ENCODE results near the gene SLC2A4RG. TPM values are rescaled to one million over a fixed set of nuclear protein-coding genes. Genes with fewer than 3 reads are reported as not detected.

SLC2A4RG gene
- total and polyA plus RNA-seq, 2 of the 13 experiments (the other 11 are each of a cell fraction or from before 2014, with no cell fraction given) = 91.4 to 95.9 TPM

GRCh38 chr20:63737945-63738686 is 1.5 kb upstream of the SLC2A4RG start (continued):
- peak; percentile 81 for TF ChIP-seq ZNF687 (CRISPR knock-in tag; IDR thresholded peaks at IDR 0.05)
- TF ChIP-seq RORA (CRISPR knock-in tag; IDR thresholded peaks at IDR 0.05) = no peak
- TF ChIP-seq, protein P1, sequence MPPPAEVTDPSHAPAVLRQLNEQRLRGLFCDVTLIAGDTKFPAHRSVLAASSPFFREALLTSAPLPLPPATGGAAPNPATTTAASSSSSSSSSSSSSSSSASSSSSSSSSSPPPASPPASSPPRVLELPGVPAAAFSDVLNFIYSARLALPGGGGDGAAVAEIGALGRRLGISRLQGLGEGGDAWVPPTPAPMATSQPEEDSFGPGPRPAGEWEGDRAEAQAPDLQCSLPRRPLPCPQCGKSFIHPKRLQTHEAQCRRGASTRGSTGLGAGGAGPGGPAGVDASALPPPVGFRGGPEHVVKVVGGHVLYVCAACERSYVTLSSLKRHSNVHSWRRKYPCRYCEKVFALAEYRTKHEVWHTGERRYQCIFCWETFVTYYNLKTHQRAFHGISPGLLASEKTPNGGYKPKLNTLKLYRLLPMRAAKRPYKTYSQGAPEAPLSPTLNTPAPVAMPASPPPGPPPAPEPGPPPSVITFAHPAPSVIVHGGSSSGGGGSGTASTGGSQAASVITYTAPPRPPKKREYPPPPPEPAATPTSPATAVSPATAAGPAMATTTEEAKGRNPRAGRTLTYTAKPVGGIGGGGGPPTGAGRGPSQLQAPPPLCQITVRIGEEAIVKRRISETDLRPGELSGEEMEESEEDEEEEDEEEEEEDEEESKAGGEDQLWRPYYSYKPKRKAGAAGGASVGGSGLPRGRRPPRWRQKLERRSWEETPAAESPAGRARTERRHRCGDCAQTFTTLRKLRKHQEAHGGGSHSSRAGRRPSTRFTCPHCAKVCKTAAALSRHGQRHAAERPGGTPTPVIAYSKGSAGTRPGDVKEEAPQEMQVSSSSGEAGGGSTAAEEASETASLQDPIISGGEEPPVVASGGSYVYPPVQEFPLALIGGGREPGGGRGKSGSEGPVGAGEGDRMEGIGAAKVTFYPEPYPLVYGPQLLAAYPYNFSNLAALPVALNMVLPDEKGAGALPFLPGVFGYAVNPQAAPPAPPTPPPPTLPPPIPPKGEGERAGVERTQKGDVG (CRISPR knock-in tag; IDR thresholded peaks at IDR 0.05; ENCODE audit: borderline replicate concordance) = peak; percentile 69
- TF ChIP-seq ZNF414 (CRISPR knock-in tag; IDR thresholded peaks at IDR 0.05) = peak; percentile 45
- peak; percentile 83 for TF ChIP-seq ZNF335 (CRISPR knock-in tag; IDR thresholded peaks at IDR 0.05)
- no peak for TF ChIP-seq ZNF720 (CRISPR knock-in tag; IDR thresholded peaks at IDR 0.05)
- TF ChIP-seq GTF3A (CRISPR knock-in tag; conservative IDR thresholded peaks at IDR 0.05) = peak; percentile 93; the same call in 1 of the 2 replicates
- peak; percentile 90 for TF ChIP-seq ZNF703 (CRISPR knock-in tag; IDR thresholded peaks at IDR 0.05; ENCODE audit: borderline replicate concordance)
- TF ChIP-seq JUND (CRISPR knock-in tag; IDR thresholded peaks at IDR 0.05) = peak; percentile 45; the same call in 1 of the 2 replicates
- peak; percentile 33 for TF ChIP-seq XRCC5 (optimal IDR thresholded peaks at IDR 0.05; ENCODE audit: low read length)
- TF ChIP-seq FOXO1 (CRISPR knock-in tag; IDR thresholded peaks at IDR 0.05) = peak; percentile 56
- no peak; the same call in 1 of the 2 replicates for TF ChIP-seq ZFP91 (CRISPR knock-in tag; IDR thresholded peaks at IDR 0.05; ENCODE audit: borderline replicate concordance)
- TF ChIP-seq ZNF891 (CRISPR knock-in tag; IDR thresholded peaks at IDR 0.05) = peak; percentile 84
- peak; percentile 86; the same call in 1 of the 2 replicates for TF ChIP-seq GLI4 (CRISPR knock-in tag; IDR thresholded peaks at IDR 0.05; ENCODE audit: borderline replicate concordance)
- TF ChIP-seq RAD21 (CRISPR knock-in tag; IDR thresholded peaks at IDR 0.05) = peak; percentile 77
- TF ChIP-seq ZNF841 (CRISPR knock-in tag; IDR thresholded peaks at IDR 0.05; ENCODE audit: borderline replicate concordance) = 0 out of 2 replicates have a peak, but pooled peaks have one; percentile 79
- TF ChIP-seq, protein P2, sequence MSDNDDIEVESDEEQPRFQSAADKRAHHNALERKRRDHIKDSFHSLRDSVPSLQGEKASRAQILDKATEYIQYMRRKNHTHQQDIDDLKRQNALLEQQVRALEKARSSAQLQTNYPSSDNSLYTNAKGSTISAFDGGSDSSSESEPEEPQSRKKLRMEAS (IDR thresholded peaks at IDR 0.05) = peak; percentile 93
- peak; percentile 66; the same call in 1 of the 2 replicates for TF ChIP-seq TBX3 (IDR thresholded peaks at IDR 0.05; ENCODE audit: borderline replicate concordance)
- TF ChIP-seq ONECUT2 (CRISPR knock-in tag; IDR thresholded peaks at IDR 0.05) = peak; percentile 36; the same call in 1 of the 2 replicates

Measured in HepG2 (cell line).